ENCODE measurements around the gene ORC5. TPM values are rescaled to one million over a fixed set of nuclear protein-coding genes. Genes with fewer than 3 reads are reported as not detected.

The ORC5 gene
- total and polyA plus RNA-seq, 10 of the 15 experiments (the other 5 are each of a cell fraction or from before 2014, with no cell fraction given), result 14.8 to 58.6 (median 30.3) TPM

DNA sequence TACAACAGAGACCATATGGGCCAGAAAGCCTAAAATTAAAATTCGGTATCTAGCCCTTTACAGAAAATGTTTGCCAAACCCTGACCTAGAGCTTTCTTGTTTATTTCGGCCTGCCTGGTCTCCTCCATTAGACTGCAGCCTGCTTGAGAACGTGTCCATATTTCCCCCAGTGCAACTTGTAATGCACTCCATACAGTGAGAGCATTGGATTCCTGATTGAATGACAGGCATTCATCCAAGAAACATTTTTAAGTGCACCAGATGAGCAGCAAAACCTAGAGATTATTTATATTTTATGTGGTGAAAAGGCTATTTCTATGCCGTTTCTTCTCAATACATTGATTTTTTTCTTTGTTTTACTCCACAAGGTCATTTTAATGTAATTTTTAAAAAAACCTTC, 47.4 kb upstream of the ORC5 start:
- Histone ChIP-seq H2AFZ (ENCODE audit: control insufficient read depth, low read depth, low read length) (no peak overlapping the region), H3K9me3 (replicated peaks; ENCODE audit: control insufficient read depth, insufficient read depth, low read length) (no peaks in the 10 kb centered on the region), H3K36me3 (ENCODE audit: control insufficient read depth in 2 of 2, insufficient read depth in 2 of 2, low read length in 1 of 2) (no peaks in the 10 kb centered on the region), H3K4me2 (ENCODE audit: control insufficient read depth, insufficient read depth) (no peak overlapping the region), H3K79me2 (ENCODE audit: control insufficient read depth, insufficient read depth, low read length) (no peaks in the 10 kb centered on the region), H3K4me3 (no peak overlapping the region), H3K27me3 (replicated peaks in 1 of 2; ENCODE audit: control insufficient read depth in 2 of 2, insufficient read depth in 2 of 2, low read length in 1 of 2) (no peaks in the 10 kb centered on the region), H3K4me1 (ENCODE audit: control insufficient read depth, insufficient read depth, low read length) (no peaks in the 10 kb centered on the region), H4K20me1 (ENCODE audit: control insufficient read depth, insufficient read depth) (no peaks in the 10 kb centered on the region), H3K9ac (ENCODE audit: control insufficient read depth, insufficient read depth, low read length) (no peak overlapping the region), H3K27ac (ENCODE audit: control insufficient read depth, insufficient read depth) (no peak overlapping the region)
- ChIA-PET RAD21 (ENCODE audit: unreplicated experiment) (no interaction called here), SMC1A (ENCODE audit: uncharacterized antibody, unreplicated experiment) (no interaction called here), POLR2A (no interaction called here), CTCF (interaction anchor here (1.8 kb wide), 1 partner anchor 12 kb away, joined by 8 read pairs; no protein-coding TSS in a partner anchor)
- FAIRE-seq, result no peak
- BruUV-seq (replicated peaks), result no TSS peak
- DNase-seq (ENCODE audit: low read depth, low spot score), result no peak
- intact Hi-C loops (cut with micrococcal nuclease; ENCODE audit: unreplicated experiment) (no loop called here), in situ Hi-C loops (cut with MboI) (no loop called here)
- no peak for TF ChIP-seq GATAD2B (conservative IDR thresholded peaks at IDR 0.05; ENCODE audit: low read depth)
- TF ChIP-seq TCF7 (IDR thresholded peaks at IDR 0.05; ENCODE audit: borderline replicate concordance), result no peak
- TF ChIP-seq FOS (IDR thresholded peaks at IDR 0.05; ENCODE audit: borderline replicate concordance, extremely low read depth, insufficient read length), result no peak
- TF ChIP-seq SMARCA5 (IDR thresholded peaks at IDR 0.05), result no peak
- no peak for TF ChIP-seq FOXM1 (IDR thresholded peaks at IDR 0.05; ENCODE audit: low read depth, low read length)
- no peak for TF ChIP-seq SMAD5 (IDR thresholded peaks at IDR 0.05; ENCODE audit: low read depth)
- TF ChIP-seq NR2C2 (IDR thresholded peaks at IDR 0.05; ENCODE audit: borderline replicate concordance, control insufficient read depth, insufficient read length, low read depth), result no peak
- TF ChIP-seq BCL11A (IDR thresholded peaks at IDR 0.05; ENCODE audit: low read depth, low read length), result no peak
- TF ChIP-seq, protein P1, sequence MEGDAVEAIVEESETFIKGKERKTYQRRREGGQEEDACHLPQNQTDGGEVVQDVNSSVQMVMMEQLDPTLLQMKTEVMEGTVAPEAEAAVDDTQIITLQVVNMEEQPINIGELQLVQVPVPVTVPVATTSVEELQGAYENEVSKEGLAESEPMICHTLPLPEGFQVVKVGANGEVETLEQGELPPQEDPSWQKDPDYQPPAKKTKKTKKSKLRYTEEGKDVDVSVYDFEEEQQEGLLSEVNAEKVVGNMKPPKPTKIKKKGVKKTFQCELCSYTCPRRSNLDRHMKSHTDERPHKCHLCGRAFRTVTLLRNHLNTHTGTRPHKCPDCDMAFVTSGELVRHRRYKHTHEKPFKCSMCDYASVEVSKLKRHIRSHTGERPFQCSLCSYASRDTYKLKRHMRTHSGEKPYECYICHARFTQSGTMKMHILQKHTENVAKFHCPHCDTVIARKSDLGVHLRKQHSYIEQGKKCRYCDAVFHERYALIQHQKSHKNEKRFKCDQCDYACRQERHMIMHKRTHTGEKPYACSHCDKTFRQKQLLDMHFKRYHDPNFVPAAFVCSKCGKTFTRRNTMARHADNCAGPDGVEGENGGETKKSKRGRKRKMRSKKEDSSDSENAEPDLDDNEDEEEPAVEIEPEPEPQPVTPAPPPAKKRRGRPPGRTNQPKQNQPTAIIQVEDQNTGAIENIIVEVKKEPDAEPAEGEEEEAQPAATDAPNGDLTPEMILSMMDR (IDR thresholded peaks at IDR 0.05 in 2 of 3, conservative IDR thresholded peaks at IDR 0.05 in 1 of 3; ENCODE audit: control insufficient read depth in 2 of 3, extremely low read depth in 1 of 3, insufficient read depth in 1 of 3, low read depth in 3 of 3, low read length in 3 of 3), result no peak
- TF ChIP-seq MXI1 (IDR thresholded peaks at IDR 0.05; ENCODE audit: low read depth, low read length), result no peak
- no peak for TF ChIP-seq ZBED1 (IDR thresholded peaks at IDR 0.05; ENCODE audit: borderline replicate concordance)
- no peak for TF ChIP-seq TCF12 (IDR thresholded peaks at IDR 0.05; ENCODE audit: low read depth, low read length)
- TF ChIP-seq NR2C1 (IDR thresholded peaks at IDR 0.05), result no peak
- TF ChIP-seq, protein P2, sequence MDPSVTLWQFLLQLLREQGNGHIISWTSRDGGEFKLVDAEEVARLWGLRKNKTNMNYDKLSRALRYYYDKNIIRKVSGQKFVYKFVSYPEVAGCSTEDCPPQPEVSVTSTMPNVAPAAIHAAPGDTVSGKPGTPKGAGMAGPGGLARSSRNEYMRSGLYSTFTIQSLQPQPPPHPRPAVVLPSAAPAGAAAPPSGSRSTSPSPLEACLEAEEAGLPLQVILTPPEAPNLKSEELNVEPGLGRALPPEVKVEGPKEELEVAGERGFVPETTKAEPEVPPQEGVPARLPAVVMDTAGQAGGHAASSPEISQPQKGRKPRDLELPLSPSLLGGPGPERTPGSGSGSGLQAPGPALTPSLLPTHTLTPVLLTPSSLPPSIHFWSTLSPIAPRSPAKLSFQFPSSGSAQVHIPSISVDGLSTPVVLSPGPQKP (IDR thresholded peaks at IDR 0.05; ENCODE audit: low read depth, low read length), result no peak
- TF ChIP-seq POU2F2 (IDR thresholded peaks at IDR 0.05; ENCODE audit: borderline replicate concordance, low read depth, low read length), result no peak
- no peak for TF ChIP-seq EP300 (IDR thresholded peaks at IDR 0.05; ENCODE audit: borderline replicate concordance in 1 of 2, control insufficient read depth in 1 of 2, low read depth in 2 of 2, low read length in 2 of 2)
- TF ChIP-seq DPF2 (IDR thresholded peaks at IDR 0.05), result no peak
- TF ChIP-seq, protein P3, sequence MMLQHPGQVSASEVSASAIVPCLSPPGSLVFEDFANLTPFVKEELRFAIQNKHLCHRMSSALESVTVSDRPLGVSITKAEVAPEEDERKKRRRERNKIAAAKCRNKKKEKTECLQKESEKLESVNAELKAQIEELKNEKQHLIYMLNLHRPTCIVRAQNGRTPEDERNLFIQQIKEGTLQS (IDR thresholded peaks at IDR 0.05; ENCODE audit: borderline replicate concordance, extremely low read depth, low read depth, low read length), result no peak
- WGBS (ENCODE audit: insufficient coverage, insufficient replicate concordance, low lambda C conversion rate, missing lambda C conversion rate), result 25% methylated on average over 4 of the region's 4 CpGs
- ATAC-seq, result no peak
